Measurements from ENCODE around the gene MRPL52. TPM values are rescaled to one million over a fixed set of nuclear protein-coding genes. Genes with fewer than 3 reads are reported as not detected.

MRPL52 gene
- total and polyA plus RNA-seq, 10 of the 15 experiments (the other 5 are each of a cell fraction or from before 2014, with no cell fraction given) = 51.7 to 541 (median 142) TPM

GRCh38 chr14:22822016-22822570 is 7.6 kb upstream of the MRPL52 start:
- in situ Hi-C loops (cut with MboI) (no loop called here), intact Hi-C loops (cut with micrococcal nuclease; ENCODE audit: unreplicated experiment) (loop anchor here (1.0 kb wide), 1 partner anchor 11 kb away; no protein-coding TSS in a partner anchor)
- no peak for ATAC-seq
- Histone ChIP-seq H3K4me1 (ENCODE audit: control insufficient read depth, insufficient read depth, low read length) (peaks cover 34% of the 10 kb centered on the region), H3K27ac (ENCODE audit: control insufficient read depth, insufficient read depth) (0 out of 2 replicates have a peak overlapping the region, but pooled peaks have one; percentile 9), H3K4me3 (peak overlapping the region; percentile 74; the same call in 1 of the 2 replicates), H3K36me3 (ENCODE audit: control insufficient read depth in 2 of 2, insufficient read depth in 2 of 2, low read length in 1 of 2) (no peaks in the 10 kb centered on the region), H3K4me2 (ENCODE audit: control insufficient read depth, insufficient read depth) (peak overlapping the region; percentile 65; the same call in 1 of the 2 replicates), H3K27me3 (replicated peaks in 1 of 2; ENCODE audit: control insufficient read depth in 2 of 2, insufficient read depth in 2 of 2, low read length in 1 of 2) (no peaks in the 10 kb centered on the region), H3K79me2 (ENCODE audit: control insufficient read depth, insufficient read depth, low read length) (no peaks in the 10 kb centered on the region), H3K9ac (ENCODE audit: control insufficient read depth, insufficient read depth, low read length) (peak overlapping the region; percentile 64), H2AFZ (ENCODE audit: control insufficient read depth, low read depth, low read length) (peak overlapping the region; percentile 41), H3K9me3 (replicated peaks; ENCODE audit: control insufficient read depth, insufficient read depth, low read length) (no peaks in the 10 kb centered on the region), H4K20me1 (ENCODE audit: control insufficient read depth, insufficient read depth) (no peaks in the 10 kb centered on the region)
- DNase-seq (ENCODE audit: low read depth, low spot score) = no peak
- 0 out of 2 replicates have a peak, but pooled peaks have one; percentile 7 for TF ChIP-seq SMARCA5 (IDR thresholded peaks at IDR 0.05)
- TF ChIP-seq PRDM15 (CRISPR knock-in tag; IDR thresholded peaks at IDR 0.05) = no peak
- no peak for TF ChIP-seq EZH2 (IDR thresholded peaks at IDR 0.05; ENCODE audit: borderline replicate concordance, control insufficient read depth, low read depth, low read length)
- POLR2A ChIA-PET = interaction anchor here (0.5 to 2.0 kb wide), 7 partner anchors 8 to 32 kb away, joined by 3 to 11 read pairs (median 3); no protein-coding TSS in a partner anchor
- CTCF ChIA-PET = interaction anchor here (0.6 to 15.1 kb wide), 30 partner anchors 8 to 351 kb away, joined by 3 to 324 read pairs (median 7); partner anchors contain the start of genes DAD1, OXA1L and SLC7A7
- TSS peak; percentile 75 for BruUV-seq (replicated peaks)
- FAIRE-seq = no peak
- WGBS (ENCODE audit: insufficient coverage, insufficient replicate concordance, low lambda C conversion rate, missing lambda C conversion rate) = 45% methylated on average over 19 of the region's 32 CpGs
- SMC1A ChIA-PET (ENCODE audit: uncharacterized antibody, unreplicated experiment) = interaction anchor here (1.1 to 7.6 kb wide), 21 partner anchors 9 to 251 kb away, joined by 3 to 104 read pairs (median 5); partner anchors contain the start of gene OXA1L
- RAD21 ChIA-PET (ENCODE audit: unreplicated experiment) = interaction anchor here (0.7 to 5.3 kb wide), 20 partner anchors 10 to 252 kb away, joined by 3 to 130 read pairs (median 6); partner anchors contain the start of gene OXA1L
